Erythroblast (primary cell): ENCODE results near the gene GLI3.

Experiments
- DNase-seq, 2 experiments: peaks; one replicate each; lab custom pipeline; 2025; lab: John Stamatoyannopoulos, UW
- GATA1 ChIP-seq: IDR thresholded peaks from 2 replicates; pipeline ENCODE4 v1.6.1; 2011; ENCODE audit warnings: low read depth, mild to moderate bottlenecking, control low read depth, low read length, moderate library complexity
- POLR2A ChIP-seq: IDR thresholded peaks from 2 replicates; pipeline ENCODE4 v1.6.1; 2011; ENCODE audit warnings: mild to moderate bottlenecking, low read length

Gene GLI3

GRCh38 chr7:42236976-42237810 is at the start of gene GLI3:
Gene GLI3, minus strand, starts transcription at chr7:42237209. Its CDS starts 13,956 bp downstream, at chr7:42223253.
- DNase-seq, result no peak
- TF ChIP-seq GATA1, result no peak
- no peak for TF ChIP-seq POLR2A

GRCh38 chr7:42285383-42285824 is 48.4 kb upstream of the GLI3 start:
- TF ChIP-seq GATA1 (no peak), POLR2A (no peak)
- no peak for DNase-seq

- TF ChIP-seq GATA1 (no peak), POLR2A (no peak)
- DNase-seq, result no peak
These were observed 46.5 kb upstream of the GLI3 start for GRCh38 chr7:42283553-42283952.

GRCh38 chr7:42278344-42278743 is 41.3 kb upstream of the GLI3 start:
- TF ChIP-seq POLR2A (no peak), GATA1 (no peak)
- no peak for DNase-seq

- no peak for DNase-seq
- TF ChIP-seq POLR2A (no peak), GATA1 (no peak)
These were observed 37.0 kb upstream of the GLI3 start for GRCh38 chr7:42274053-42274452.

GRCh38 chr7:42272793-42273665 is 36.0 kb upstream of the GLI3 start:
- DNase-seq, result no peak
- TF ChIP-seq POLR2A (no peak), GATA1 (no peak)

- no peak for DNase-seq
These were observed 32.2 kb upstream of the GLI3 start for GRCh38 chr7:42269161-42269560.

GRCh38 chr7:42264702-42265101 is 27.7 kb upstream of the GLI3 start:
- TF ChIP-seq POLR2A (no peak), GATA1 (no peak)
- DNase-seq, result no peak

More at GRCh38 chr7:42269161-42269560, 32.2 kb upstream of the GLI3 start:
- TF ChIP-seq POLR2A, result no peak
- TF ChIP-seq GATA1, result no peak

- no peak for DNase-seq
- TF ChIP-seq POLR2A, result no peak
- TF ChIP-seq GATA1, result no peak
These were observed 27.0 kb upstream of the GLI3 start for GRCh38 chr7:42263971-42264370.

GRCh38 chr7:42262964-42263363 is 26.0 kb upstream of the GLI3 start:
- no peak for DNase-seq
- no peak for TF ChIP-seq GATA1
- TF ChIP-seq POLR2A, result no peak

- TF ChIP-seq POLR2A (no peak), GATA1 (no peak)
- DNase-seq, result no peak
These were observed 17.2 kb upstream of the GLI3 start for GRCh38 chr7:42254217-42254616.

- DNase-seq, result no peak
- TF ChIP-seq POLR2A, result no peak
These were observed 16.3 kb upstream of the GLI3 start for GRCh38 chr7:42253316-42253715.

- DNase-seq, result no peak
- TF ChIP-seq POLR2A (no peak), GATA1 (no peak)
These were observed 13.4 kb upstream of the GLI3 start for GRCh38 chr7:42250411-42250810.

GRCh38 chr7:42248579-42248978 is 11.6 kb upstream of the GLI3 start:
- TF ChIP-seq POLR2A (no peak), GATA1 (no peak)
- DNase-seq, result no peak

- TF ChIP-seq POLR2A, result no peak
- no peak for TF ChIP-seq GATA1
- DNase-seq, result no peak
These were observed 10.3 kb upstream of the GLI3 start for GRCh38 chr7:42247301-42247700.
